Retinal pigment epithelial cell (primary cell): ENCODE results near the gene SLC43A3.

ENCODE experiments used
- DNase-seq: peaks from one replicate; pipeline ENCODE4 v3.0.0-alpha.2; 2010; ENCODE audit warnings: low read depth
- H3K4me3 ChIP-seq: 2 replicates; pipeline ENCODE4 v1.5.1; 2011; ENCODE audit warnings: mild to moderate bottlenecking, low read length, control low read depth, moderate library complexity
- CTCF ChIP-seq: conservative IDR thresholded peaks from 2 replicates; pipeline ENCODE4 v1.5.1; 2011; ENCODE audit warnings: low read depth, low read length, control low read depth, inconsistent platforms

The SLC43A3 gene

GRCh38 chr11:57396744-57397143 lies 30.2 kb downstream of the SLC43A3 start:
- no peak for DNase-seq
- TF ChIP-seq CTCF = no peak
- H3K4me3 ChIP-seq = no peak overlapping the region

DNA sequence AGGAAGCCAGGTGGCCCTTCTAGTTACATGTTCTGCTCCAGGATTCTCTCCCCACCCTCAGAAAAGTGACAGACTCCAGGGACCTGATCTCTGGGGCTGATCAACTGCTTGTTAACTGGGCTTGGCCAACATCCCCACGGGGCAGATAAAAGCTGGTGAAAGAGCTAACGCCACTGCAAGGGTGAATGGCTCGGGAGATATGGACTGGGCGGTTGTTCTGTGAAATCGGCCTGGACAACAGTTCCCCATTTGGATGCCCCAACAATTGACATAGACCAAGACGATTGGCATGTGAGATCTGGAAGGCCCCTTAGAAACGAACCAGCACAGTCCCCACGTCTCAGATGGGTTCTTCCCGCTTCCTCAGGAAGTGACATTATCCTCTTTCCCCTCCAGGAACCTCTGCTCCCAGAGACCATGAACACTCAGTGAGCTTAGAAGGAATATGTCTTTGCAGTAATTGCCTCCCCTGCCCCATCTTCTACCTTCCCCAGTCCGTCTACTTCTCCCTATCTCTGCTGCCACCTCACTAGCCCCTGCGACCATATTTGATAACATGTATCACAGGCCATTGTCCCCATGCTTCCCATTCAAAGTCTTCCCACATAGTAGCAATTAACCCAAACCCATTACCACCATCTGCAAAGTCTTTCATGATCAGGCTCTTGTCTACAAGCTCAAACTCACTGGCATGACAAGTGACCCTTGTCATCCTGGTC lies 30.9 kb downstream of the SLC43A3 start:
- TF ChIP-seq CTCF = no peak
- DNase-seq = no peak
- no peak overlapping the region for H3K4me3 ChIP-seq

GRCh38 chr11:57394203-57394965 lies 32.5 kb downstream of the SLC43A3 start:
- no peak for DNase-seq
- no peak overlapping the region for H3K4me3 ChIP-seq
- no peak for TF ChIP-seq CTCF

GRCh38 chr11:57392763-57393105 lies 34.2 kb downstream of the SLC43A3 start:
- TF ChIP-seq CTCF = no peak
- no peak overlapping the region for H3K4me3 ChIP-seq
- DNase-seq = no peak

DNA sequence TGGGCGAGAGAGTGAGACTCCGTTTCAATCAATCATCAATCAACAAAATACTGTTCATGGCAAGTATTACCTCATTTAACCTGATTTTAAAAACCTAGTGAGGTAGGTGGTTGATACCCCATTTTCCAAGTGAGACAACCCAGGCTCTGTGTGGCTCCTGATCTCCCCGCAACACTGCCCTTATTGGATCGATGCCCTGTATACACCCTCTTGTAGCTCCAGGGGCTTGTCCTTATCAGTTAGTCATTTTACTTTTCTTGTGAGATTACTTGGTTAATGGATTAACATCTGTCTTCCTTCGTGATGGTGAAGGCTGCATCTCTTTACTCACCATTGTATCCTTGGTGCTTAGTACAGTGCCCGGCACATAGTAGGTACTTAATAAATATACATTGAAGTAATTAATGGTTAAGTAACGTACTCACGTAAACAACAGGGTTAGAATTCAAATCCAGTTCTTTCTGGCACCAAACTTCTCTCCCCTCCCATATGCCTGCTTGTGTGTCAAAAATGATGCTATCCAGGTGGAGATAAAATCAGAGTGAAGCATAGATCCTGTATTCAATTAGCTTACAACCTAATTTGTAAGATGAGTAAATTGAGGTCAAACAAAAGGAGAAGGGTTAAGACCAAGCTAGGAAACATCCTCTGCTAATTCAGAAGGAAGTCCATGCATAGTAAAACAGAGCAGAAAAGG lies 34.7 kb downstream of the SLC43A3 start:
- no peak for DNase-seq
- no peak overlapping the region for H3K4me3 ChIP-seq
- TF ChIP-seq CTCF = no peak

DNA sequence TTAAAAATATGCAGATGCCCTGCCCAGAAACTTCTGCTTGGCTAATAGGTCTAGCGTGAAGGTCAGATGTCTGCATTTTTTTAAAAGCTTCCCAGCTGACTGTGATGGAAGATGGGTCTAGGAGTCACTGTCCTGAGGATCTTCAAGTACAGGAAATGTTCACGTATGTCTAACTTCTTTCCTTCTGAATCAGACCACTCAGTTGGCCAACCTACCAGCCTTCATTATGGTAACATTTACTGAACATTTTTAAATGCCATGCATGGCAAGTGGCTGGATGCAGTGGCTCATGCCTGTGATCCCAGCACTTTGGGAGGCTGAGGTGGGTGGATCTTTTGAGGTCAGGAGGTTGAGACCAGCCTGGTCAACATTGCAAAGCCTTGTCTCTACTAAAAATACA lies 35.4 kb downstream of the SLC43A3 start:
- no peak overlapping the region for H3K4me3 ChIP-seq
- no peak for DNase-seq
- no peak for TF ChIP-seq CTCF
